A549 (cell line): Measurements from ENCODE around the gene PSMA7.

Experiments
- CEBPB ChIP-seq, 2 experiments: fragments of >200 bp in 1 of 2; sonication (Bioruptor Twin) in 1 of 2; formaldehyde crosslinking in 1 of 2; IDR thresholded peaks; 2 replicates each; pipeline ENCODE4 v1.6.1; 2012 to 2016
- POLR2A ChIP-seq: IDR thresholded peaks from 2 replicates; pipeline ENCODE4 v1.6.1; 2012; ENCODE audit warnings: mild to moderate bottlenecking, low read length
- RFX5 ChIP-seq: fragments of 450-650 bp; IDR thresholded peaks from 2 replicates; pipeline ENCODE4 v1.7.1; 2014; ENCODE audit warnings: antibody characterized with exemption, mild to moderate bottlenecking, moderate library complexity
- SMC3 ChIP-seq: fragments of >200 bp; sonication (Bioruptor Twin); formaldehyde crosslinking; IDR thresholded peaks from 3 replicates; pipeline ENCODE4 v1.6.1; 2018; ENCODE audit warnings: inconsistent platforms
- TF ChIP-seq, protein P1 (sequence below): fragments of >200 bp; sonication (Bioruptor Twin); formaldehyde crosslinking; IDR thresholded peaks from 3 replicates; pipeline ENCODE4 v1.5.1; 2016

DNA sequence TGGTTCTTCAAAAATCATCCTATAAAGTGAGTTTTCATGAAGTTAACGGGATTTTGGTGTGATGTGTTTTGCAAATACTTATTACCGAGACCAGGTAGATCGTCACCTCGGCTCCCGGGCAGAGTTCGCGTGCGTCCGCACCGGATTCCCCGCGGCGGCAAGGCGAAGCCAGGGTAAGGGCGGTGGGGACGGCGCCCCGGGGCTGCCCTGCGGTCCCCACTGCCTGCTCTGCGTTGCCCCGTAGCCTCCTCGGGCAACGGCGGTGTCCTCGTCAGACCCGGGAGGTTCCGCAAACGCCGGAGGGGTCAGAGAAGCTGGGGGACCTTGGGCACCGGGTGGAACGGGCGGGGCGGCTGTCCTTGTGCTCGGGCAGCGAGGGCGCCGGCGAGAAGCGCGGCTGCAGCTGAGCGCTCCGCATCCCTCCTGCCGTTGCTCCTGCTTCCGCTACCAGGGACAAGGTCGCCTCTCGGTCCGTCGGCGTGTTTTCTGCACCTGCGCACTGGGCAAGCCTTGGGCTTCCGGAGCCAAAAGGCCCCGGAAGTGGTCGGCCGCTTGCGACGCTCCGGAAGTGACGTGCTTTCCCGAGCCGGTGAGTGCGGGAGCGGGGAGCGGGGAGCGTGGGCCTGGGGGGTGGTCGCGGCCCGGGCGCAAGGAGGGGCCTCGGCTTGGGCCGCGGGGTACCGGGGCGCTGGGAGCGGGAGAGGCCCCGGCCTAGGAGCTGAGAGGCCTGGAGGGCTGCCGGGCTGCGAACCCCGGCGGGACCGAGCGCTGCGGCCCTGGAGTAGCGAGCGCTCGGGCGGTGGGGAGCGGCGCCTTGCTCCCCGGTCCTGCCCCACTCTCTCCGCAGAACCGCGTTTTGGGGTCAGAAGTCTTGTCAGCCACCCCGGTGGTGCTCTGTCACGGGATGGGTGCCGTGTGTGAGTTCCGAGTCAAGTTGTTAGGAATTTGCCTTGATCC is 39.6 kb upstream of the PSMA7 start, which contains the start of gene MTG2:
- TF ChIP-seq POLR2A (peak; percentile 98), CEBPB (IDR thresholded peaks at IDR 0.05) (no peak), SMC3 (no peak), RFX5 (no peak)
- TF ChIP-seq, protein P1, sequence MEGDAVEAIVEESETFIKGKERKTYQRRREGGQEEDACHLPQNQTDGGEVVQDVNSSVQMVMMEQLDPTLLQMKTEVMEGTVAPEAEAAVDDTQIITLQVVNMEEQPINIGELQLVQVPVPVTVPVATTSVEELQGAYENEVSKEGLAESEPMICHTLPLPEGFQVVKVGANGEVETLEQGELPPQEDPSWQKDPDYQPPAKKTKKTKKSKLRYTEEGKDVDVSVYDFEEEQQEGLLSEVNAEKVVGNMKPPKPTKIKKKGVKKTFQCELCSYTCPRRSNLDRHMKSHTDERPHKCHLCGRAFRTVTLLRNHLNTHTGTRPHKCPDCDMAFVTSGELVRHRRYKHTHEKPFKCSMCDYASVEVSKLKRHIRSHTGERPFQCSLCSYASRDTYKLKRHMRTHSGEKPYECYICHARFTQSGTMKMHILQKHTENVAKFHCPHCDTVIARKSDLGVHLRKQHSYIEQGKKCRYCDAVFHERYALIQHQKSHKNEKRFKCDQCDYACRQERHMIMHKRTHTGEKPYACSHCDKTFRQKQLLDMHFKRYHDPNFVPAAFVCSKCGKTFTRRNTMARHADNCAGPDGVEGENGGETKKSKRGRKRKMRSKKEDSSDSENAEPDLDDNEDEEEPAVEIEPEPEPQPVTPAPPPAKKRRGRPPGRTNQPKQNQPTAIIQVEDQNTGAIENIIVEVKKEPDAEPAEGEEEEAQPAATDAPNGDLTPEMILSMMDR: no peak
